ENCODE data around the gene ANXA2. TPM values are rescaled to one million over a fixed set of nuclear protein-coding genes. Genes with fewer than 3 reads are reported as not detected.

Gene ANXA2
- total RNA-seq, 1 experiment from 2014 or later = 3,100 TPM

GRCh38 chr15:60299452-60300047 lies 98.2 kb downstream of the ANXA2 start:
- no peak for TF ChIP-seq CTCF (IDR thresholded peaks at IDR 0.05; ENCODE audit: unreplicated experiment)
- no TSS peak for BruUV-seq (replicated peaks)
- H3K4me3 Mint-ChIP-seq (ENCODE audit: low read depth, unreplicated experiment) = no peak overlapping the region
- no peak overlapping the region for H3K27ac Mint-ChIP-seq (ENCODE audit: unreplicated experiment)
- no peaks in the 10 kb centered on the region for H3K36me3 Mint-ChIP-seq (ENCODE audit: insufficient read depth, unreplicated experiment)
- peaks cover 55% of the 10 kb centered on the region for H3K27me3 Mint-ChIP-seq (ENCODE audit: unreplicated experiment)
- H3K9me3 Mint-ChIP-seq (ENCODE audit: low read depth, unreplicated experiment) = peaks cover 7% of the 10 kb centered on the region
- CTCF ChIA-PET = interaction anchor here (1.1 to 1.3 kb wide), 2 partner anchors 12 to 27 kb away, joined by 3 read pairs; no protein-coding TSS in a partner anchor
- no peak for DNase-seq
- intact Hi-C loops (cut with micrococcal nuclease; ENCODE audit: unreplicated experiment) = no loop called here
- no peaks in the 10 kb centered on the region for H3K4me1 Mint-ChIP-seq (ENCODE audit: low read depth, unreplicated experiment)

Other genes with a start within 250 kb of the ANXA2 start
- gene ICE2, start 81.2 kb upstream of the ANXA2 start, total RNA-seq (2022) = 74.2 and 76.7 TPM in 2 replicates